HG02610 (cell line): ENCODE measurements around the gene AUTS2.

Experiments used
- ATAC-seq: cut with Tn5 transposase; IDR thresholded peaks from one replicate; pipeline ENCODE4 v1.9.1; 2021; ENCODE audit warnings: mild to moderate bottlenecking, moderate library complexity; ENCODE audit not compliant: unreplicated experiment

The AUTS2 gene

GRCh38 chr7:70314221-70314620 is 715.9 kb downstream of the AUTS2 start:
- ATAC-seq: no peak

GRCh38 chr7:70316745-70317144 is 718.5 kb downstream of the AUTS2 start:
- ATAC-seq: no peak

DNA sequence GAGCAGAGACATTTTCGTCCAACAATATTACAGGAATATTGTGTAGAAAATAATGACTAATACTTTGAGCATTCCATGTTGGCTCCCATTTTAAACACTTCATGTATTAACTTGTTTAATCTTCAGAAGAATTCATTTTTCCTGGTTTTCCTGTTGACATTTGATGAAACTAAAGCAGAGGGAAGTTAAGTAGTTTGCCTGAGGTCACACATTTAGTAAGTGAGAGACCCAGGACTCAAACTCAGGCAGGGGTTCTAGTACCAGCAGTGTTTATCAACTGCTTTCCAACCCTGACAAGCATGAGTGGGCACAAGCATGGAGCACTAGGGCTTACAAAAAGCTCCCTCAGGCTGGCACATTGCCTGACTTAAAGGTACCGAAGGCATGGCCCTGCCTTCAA is 719.1 kb downstream of the AUTS2 start:
- no peak for ATAC-seq

DNA sequence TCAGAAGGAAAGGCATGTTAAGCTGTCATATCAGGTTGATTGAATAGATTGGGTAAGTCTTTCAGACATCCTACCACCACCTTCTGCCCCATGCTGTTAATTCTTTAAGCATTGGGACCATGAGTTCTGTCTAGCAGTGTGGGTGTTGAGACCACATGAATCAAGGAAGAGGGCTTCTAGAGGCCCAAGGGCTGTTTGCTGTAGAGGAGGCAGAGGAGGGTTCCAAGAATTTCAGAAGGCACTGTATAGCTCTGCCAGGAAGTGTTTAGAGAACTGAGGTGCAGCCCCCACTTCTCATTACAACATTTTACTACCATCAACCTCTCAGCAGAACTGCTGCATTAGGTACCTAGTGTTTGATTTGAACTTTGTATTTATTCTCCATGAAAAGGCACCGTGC is 720.2 kb downstream of the AUTS2 start:
- no peak for ATAC-seq

GRCh38 chr7:70319057-70319456 is 720.8 kb downstream of the AUTS2 start:
- no peak for ATAC-seq

- no peak for ATAC-seq
Measured at GRCh38 chr7:70321016-70321590, 722.8 kb downstream of the AUTS2 start.

- no peak for ATAC-seq
Measured at GRCh38 chr7:70322856-70323255, 724.6 kb downstream of the AUTS2 start.

GRCh38 chr7:70325509-70326101 is 727.3 kb downstream of the AUTS2 start:
- no peak for ATAC-seq

DNA sequence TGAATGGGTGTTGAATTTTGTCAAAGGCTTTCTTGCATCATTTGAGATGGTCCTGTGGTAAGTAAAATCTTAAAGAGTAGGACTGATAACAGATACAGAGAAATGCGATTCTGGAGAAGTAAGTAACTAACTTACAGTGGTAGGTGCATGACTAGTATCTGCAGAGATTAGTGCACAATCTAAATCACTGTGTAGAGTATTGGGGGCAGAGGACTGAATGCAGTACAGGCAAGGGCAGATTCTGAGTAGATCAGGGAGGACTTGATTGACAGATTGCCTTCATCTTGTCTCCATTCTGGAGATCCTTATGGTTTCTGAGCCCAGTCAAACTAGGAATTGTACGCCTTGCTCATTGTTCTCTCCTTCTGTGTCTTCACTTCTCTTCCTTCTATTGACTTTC is 736.0 kb downstream of the AUTS2 start:
- ATAC-seq: no peak

- ATAC-seq: peak; percentile 55
Measured at GRCh38 chr7:70334871-70335270, 736.6 kb downstream of the AUTS2 start.

DNA sequence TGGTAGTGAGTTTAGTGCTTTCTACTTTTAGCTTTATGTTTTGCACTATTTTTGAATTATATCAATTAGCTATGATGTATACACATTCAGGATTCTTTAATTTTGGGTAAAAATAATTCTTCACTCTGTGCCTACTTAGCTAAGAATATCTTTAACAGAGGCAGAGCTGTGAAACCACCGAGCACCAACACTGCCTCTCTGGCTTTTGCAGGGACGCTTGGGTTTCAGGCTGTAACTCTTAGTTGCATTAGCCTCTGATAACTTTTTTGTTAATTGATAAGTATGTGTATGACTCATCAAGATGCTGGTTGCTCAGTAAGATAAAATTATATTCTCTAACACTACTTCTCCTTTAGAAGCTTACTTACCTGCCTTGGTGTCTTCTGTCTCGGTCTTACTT is 738.3 kb downstream of the AUTS2 start:
- ATAC-seq: no peak

- no peak for ATAC-seq
Measured at GRCh38 chr7:70338015-70338414, 739.7 kb downstream of the AUTS2 start.

DNA sequence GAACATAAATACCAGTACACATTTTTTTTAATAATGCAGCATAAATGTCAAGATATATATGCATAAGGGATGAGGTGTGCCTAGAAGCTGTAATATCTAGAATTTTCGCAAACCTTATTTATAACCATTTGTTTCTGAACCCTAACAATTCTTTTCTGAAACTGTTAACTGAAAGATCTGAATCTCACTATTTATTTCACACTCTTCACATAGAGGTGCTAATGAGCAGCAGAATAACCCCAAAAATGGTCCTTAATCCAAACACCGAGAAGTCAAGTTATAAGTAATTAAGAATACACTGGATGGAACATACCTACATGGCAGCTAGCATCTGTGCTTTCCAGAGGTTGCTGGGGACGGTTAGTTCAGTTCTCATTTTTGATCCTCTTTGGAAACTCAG is 742.0 kb downstream of the AUTS2 start:
- no peak for ATAC-seq

- ATAC-seq: no peak
Measured at GRCh38 chr7:70341446-70341845, 743.2 kb downstream of the AUTS2 start.

DNA sequence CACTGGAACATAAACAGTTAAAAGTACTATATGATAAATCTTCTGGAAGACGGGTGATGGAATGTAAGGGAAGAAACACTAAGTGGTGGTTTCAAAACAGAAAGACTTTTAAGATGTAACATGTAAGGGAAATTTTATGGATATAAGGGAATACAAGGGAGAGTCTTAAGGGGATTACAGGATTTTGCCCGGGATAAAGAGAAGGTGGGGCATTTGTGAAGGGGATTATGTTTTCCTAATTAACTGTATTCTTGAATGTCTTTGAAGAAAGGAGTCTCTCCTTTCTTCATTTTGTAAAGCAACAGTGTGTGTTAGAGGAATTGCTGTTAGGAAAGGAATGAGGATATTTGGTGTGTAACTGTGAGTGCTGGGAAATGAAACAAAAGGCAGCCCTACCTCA is 745.2 kb downstream of the AUTS2 start:
- no peak for ATAC-seq

DNA sequence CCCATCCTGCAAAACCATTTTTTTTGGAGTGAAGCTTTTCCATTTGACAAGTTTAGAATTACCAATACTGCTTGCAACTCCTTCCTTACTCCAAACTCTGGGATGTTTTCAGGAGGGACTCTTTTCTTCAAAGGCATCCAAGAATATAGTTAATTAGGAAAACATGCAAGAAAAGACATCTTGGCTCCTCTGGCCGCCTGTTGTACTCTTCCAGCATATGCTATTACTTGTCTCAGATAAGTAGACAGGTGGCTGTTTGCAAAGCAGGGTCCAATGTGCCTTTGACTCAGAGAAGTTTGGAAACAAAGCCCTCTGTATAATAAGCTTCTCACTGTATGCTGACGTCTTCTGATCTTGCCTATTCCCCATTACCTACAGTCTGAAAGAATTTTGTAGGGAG is 746.5 kb downstream of the AUTS2 start:
- ATAC-seq: no peak

- no peak for ATAC-seq
Measured at GRCh38 chr7:70346844-70347462, 748.7 kb downstream of the AUTS2 start.

DNA sequence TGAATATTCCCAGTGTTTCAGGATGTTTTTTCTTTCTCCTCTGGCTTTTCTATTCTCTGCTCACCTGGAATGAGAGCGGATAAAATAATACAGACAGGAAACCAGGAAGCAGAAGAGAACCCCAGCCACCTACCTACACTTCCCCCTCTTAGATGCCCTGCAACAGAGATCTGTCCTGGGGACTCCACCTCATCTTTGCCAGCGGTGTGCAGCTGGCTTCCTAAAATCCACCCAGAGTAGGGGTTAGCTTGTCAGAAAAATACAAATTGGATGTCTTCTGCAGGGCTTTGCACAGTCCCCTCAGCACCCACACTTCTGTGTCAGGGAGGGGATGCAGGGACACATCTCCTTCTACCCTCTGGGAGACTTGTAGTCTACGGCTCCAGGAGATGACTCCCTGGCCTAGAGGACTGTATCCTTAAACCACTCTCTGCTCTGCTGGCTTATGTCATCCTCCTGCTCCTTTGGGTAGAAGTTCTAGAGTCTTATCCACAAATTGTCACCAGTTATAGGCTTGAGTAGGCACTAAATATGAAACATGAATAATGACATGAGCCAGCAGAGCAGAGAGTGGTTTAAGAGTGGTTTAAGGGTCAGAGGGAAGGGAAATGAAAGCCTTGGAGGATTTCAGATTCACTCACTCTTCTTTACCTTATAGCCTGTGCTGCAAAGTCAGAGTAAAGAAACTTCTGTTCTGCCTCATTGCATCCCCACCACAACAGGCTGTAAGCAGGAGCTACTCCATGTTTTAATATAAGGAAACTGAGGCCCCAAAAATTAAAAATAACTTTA is 749.4 kb downstream of the AUTS2 start:
- peak; percentile 99 for ATAC-seq

GRCh38 chr7:70349031-70349430 is 750.8 kb downstream of the AUTS2 start:
- ATAC-seq: no peak

GRCh38 chr7:70349819-70350218 is 751.5 kb downstream of the AUTS2 start:
- ATAC-seq: no peak

- no peak for ATAC-seq
Measured at GRCh38 chr7:70352088-70352487, 753.8 kb downstream of the AUTS2 start.

DNA sequence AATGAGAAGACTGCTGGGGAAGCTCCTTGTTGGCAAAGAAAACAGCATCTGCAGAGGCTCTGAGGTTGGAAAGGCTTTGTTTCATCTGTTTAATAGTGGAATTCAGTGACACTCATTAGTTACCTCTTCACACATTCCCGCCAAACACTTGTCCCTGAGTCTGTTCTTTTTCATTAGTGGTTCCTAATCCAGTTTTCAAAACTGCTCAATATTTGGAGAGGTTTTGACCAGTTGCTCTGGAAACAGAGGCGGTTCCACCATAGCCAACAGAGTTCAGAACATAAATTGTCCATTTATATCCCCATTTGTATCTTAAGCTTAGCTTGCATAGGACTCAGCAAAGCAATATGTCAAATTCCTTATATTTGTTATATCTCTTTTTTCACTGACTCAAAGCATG is 754.6 kb downstream of the AUTS2 start:
- ATAC-seq: no peak
